ENCODE data around the gene TMEM129. TPM values are rescaled to one million over a fixed set of nuclear protein-coding genes. Genes with fewer than 3 reads are reported as not detected.

The TMEM129 gene
- 33.6 TPM for total RNA-seq
- long read RNA-seq, transcript TMEM129-202 (4 exons, 2,810 nt) = major isoform, 40 of 85 reads
- long read RNA-seq, transcript TMEM129-204 (2 exons, 958 nt) = minor isoform, 8 of 85 reads
- long read RNA-seq, partial matches to known transcripts = 23 of 85 reads
- long read RNA-seq, other reads (novel, unspliced or antisense) = 10 of 85 reads

GRCh38 chr4:1721003-1721665, at the start of gene TMEM129, which contains the start of gene TACC3:
TSS of gene TMEM129 (minus strand) at chr4:1721323. CDS start at chr4:1720837, 486 bp downstream.
TSS of gene TACC3 (plus strand) at chr4:1721521. CDS start at chr4:1723422, 1,901 bp downstream.
- peak; percentile 95 for DNase-seq (ENCODE audit: low spot score)

DNA sequence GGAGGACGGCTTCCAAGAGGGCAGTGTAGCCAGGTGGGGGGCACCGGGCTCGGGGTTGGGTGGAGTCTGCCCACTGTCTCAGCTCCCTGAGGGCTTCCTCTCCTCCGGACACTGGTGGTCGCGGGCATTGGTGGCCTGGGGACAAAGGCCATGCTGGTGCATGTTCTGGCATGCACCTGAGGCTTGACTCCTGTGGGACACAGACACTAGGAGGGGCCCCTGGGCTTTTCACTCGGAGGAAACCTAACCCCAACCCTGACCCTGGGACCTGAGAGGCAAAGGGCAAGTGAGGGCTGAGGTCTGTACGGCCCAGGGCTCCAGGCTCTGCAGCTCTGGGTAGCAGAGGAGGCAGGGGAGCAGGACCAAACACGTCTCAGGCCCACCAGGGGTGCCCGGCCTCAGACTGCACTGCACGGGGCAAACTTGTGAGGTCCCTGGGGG, 49.7 kb upstream of the TMEM129 start:
- DNase-seq (ENCODE audit: low spot score) = no peak

- no peak for DNase-seq (ENCODE audit: low spot score)
These were observed 49.1 kb upstream of the TMEM129 start for GRCh38 chr4:1770245-1770644.

GRCh38 chr4:1769692-1770091, 48.6 kb upstream of the TMEM129 start:
- DNase-seq (ENCODE audit: low spot score) = no peak

DNA sequence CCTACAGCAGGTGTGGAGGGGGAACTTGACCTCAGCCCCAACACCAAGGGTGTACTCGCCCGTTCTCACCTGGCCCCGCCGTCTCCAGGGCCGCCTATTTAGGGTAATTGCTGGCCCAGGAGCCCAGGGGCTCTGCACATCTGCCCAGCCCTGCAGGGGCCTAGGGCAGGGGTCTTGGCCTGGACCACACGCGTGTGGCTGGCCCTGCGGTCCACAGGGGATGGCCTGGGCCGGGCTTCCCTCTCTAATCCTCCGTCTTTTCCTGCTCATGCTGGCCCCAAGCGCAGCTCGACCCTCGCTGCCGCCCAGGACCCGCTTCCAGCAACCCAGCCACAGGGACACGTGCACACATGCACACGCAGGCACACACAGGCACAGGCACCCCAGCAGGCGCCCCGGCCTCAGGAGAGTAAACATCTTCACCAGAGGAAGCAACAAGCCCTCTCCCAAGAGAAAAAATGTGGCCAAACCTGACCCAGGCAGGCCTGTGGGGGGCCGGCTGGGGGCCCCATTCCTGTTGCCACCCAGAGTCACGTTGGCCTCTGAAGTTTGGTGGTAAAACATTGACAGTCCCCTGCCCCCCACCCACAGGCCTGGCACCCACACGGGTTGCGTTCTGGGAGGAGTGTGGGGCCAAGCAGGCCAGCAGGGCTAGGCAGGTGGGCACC, 47.4 kb upstream of the TMEM129 start:
- no peak for DNase-seq (ENCODE audit: low spot score)

DNA sequence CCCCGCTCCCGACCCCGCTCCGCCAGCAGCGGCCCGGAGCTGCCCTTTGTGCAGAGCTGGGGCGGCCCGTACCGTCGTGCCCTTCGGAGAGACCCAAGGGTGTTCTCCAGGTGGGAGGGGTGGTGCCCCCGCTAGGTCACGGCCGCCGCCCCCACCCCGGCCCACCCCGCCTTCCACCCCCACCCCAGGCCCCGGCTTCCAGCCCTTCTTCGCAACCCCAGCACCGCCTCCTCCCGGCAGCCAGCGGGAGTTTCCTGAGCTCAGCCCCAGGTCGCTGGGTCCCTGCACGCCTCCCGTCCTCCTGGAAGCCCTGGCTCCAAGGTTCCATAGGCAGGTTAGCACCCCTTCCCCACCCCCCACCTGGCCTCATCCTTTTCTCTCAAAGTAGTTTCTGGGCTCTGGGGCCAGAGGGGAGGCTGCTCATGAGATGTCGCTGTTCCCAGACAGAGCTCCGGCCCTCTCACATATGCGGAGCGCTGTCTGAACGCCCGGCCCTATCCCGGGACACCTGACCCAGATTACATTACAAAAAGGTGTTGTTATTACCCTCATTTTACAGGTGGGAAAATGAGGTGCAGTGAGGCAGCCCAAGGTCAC, 46.7 kb upstream of the TMEM129 start:
- DNase-seq (ENCODE audit: low spot score) = no peak

DNA sequence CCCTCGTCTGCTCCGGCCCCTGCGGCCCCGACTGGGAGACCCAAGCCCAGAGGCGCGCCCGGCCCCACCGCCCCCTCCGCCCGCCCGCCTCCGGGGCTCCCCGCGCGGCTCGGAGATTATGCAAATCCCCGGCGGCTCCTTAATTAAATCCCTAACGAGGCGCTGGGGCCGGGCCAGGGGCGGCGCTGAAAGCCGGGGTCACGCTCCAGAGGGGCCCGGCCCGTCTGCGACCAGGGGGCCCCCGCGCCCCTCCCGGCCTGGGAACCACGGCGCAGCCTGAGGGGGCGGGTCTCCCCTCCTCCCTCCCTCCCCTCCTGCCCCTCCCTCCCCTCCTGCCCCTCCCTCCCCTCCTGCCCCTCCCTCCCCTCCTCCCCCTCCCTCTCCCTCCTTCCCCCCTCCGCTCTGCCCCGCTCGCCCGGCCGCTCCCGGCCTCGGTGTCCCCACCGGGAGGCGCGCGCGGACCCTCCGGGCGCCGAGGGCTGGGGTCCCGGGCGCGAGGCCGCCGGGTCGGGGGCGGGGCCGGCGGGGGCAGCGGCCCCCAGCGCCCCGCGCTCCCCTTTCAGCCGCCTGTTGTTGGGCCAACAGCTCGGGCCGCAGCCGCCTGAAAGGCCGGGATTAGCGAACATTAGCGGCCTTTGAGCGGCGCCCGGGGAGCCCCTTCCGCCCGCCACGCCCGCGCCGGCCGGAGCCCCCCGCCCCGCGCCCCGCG, 46.1 kb upstream of the TMEM129 start:
- no peak for DNase-seq (ENCODE audit: low spot score)

DNA sequence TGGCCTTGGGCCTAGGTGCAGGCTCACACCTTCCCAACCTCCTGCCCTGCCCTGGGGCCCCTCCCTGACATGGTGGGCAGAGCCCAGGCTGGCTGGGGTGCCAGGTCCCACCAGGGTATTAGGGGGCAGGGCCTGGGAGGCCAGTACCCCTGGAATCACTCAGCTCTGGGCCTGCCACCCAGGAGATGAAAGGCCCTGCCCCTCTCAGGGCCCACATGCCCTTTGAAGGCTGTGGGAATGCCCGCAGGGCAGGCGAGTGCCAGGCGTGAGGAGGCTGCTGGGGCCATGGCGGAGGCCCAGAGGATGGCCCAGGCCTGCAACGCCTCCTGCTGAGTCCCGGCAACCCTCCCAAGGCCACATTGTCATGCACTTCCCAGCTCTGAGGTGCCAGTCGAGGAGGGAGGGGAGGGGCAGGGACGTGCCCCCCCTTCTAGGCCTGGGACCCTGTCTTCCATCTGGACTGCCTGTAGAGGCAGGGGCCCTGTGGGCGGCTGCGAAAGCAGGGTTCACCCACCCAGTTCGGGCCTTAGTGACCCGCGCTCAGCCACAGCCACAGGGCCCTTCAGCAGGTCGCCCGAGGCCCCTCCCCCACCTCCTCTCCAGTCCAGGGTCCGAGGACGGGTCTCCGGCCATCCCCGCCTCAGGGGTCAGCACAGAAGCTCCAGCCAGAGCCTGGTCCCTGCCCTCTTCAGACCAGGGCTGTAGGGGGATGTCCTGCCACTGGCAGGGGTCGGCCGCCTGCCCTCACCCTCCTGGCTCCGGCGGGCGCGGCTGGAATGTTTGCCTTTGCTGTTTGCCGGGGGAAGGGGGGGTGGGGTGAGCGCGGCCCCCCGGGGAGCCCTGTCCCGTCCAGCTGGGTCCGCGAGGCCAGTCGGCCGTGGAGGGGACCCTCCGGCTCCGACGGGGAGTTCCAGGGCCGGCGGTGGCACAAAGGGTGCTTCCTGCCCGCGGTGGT, 45.3 kb upstream of the TMEM129 start:
- no peak for DNase-seq (ENCODE audit: low spot score)

DNA sequence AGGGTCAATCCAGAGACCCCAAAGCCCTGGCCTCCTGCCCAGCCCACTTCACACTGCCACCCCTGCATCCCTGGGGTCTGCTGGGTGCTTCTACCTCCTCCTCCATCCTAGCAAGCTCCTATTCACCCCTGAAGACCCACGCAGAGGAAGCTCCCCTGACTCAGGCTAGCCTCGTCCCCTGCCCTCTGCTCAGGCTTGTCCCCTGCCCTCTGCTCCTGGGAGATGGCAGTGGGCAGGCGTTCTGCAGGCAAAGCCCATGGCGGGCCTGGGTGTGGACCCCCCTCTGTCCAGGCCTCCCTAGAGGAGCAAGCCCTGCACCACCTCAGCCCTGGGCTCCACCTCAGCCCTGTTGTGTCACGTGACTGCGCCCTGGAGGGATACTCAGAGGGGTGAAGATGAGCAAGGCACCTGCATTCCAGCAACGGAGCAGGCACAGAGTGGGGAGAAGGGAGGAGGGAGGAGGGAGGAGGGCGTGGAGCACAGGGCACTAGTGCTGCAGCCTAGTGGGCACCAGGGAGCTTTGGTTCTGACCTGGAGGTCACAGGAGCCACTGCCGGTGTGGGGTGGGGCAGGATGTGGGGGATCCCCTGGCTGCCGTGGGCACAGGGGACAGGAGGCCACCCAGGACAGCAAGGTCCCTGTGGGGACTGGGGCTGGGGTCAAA, 44.4 kb upstream of the TMEM129 start:
- no peak for DNase-seq (ENCODE audit: low spot score)

GRCh38 chr4:1764670-1765069, 43.5 kb upstream of the TMEM129 start:
- DNase-seq (ENCODE audit: low spot score) = no peak

GRCh38 chr4:1763550-1764080, 42.5 kb upstream of the TMEM129 start:
- no peak for DNase-seq (ENCODE audit: low spot score)

- no peak for DNase-seq (ENCODE audit: low spot score)
These were observed 42.0 kb upstream of the TMEM129 start for GRCh38 chr4:1763070-1763549.

GRCh38 chr4:1762264-1763010, 41.3 kb upstream of the TMEM129 start:
- no peak for DNase-seq (ENCODE audit: low spot score)

GRCh38 chr4:1761130-1761689, 40.1 kb upstream of the TMEM129 start:
- DNase-seq (ENCODE audit: low spot score) = no peak

GRCh38 chr4:1760521-1761071, 39.5 kb upstream of the TMEM129 start:
- no peak for DNase-seq (ENCODE audit: low spot score)

DNA sequence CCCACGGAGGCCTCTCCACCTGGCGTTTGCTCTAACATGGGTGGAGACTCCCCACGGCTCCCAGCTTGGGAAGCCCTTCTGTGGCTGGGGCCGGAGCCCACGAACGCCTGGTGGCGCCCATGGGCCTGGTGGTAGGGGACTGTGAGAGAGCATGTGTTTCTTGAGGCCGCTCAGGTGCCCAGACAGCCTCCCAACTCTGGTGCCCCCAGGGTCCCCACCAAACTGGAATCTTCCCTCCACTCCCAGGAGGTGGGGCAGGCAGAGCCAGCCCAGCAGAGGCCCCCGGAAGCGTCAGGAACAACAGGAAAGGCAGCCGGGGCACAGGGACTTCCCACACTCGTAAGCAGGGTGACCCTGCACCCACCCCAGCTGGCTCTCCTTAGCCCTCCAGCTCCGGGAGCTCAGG, 38.7 kb upstream of the TMEM129 start:
- DNase-seq (ENCODE audit: low spot score) = no peak

- DNase-seq (ENCODE audit: low spot score) = no peak
These were observed 38.2 kb upstream of the TMEM129 start for GRCh38 chr4:1759170-1759817.
